GM19239 (cell line): ENCODE measurements around the gene KAT6B.
"Not testable (repeated sequence)": the region's sequence is repeated elsewhere in the genome, so short reads cannot be mapped to it uniquely, and the experiment has no call there.

Experiments
- DNase-seq: peaks from one replicate; pipeline ENCODE4 v3.0.0; 2011; ENCODE audit warnings: low spot score; ENCODE audit not compliant: insufficient read length
- FAIRE-seq: peaks from 2 replicates; lab custom pipeline; 2011; peaks lifted over from hg19 to GRCh38; lab: Jason Lieb, UNC

The KAT6B gene

GRCh38 chr10:74912182-74912581 is 85.8 kb downstream of the KAT6B start:
- no peak for FAIRE-seq
- DNase-seq: no peak

GRCh38 chr10:74912682-74913081 is 86.3 kb downstream of the KAT6B start:
- DNase-seq: no peak
- FAIRE-seq: peak; percentile 72

- FAIRE-seq: peak; percentile 78
- DNase-seq: no peak
Observed at GRCh38 chr10:74913377-74913979, 87.1 kb downstream of the KAT6B start.

- no peak for FAIRE-seq
- DNase-seq: no peak
Observed at GRCh38 chr10:74916283-74916682, 89.9 kb downstream of the KAT6B start.

- DNase-seq: no peak
- no peak for FAIRE-seq
Observed at GRCh38 chr10:74917481-74918077, 91.2 kb downstream of the KAT6B start.

GRCh38 chr10:74919671-74920070 is 93.3 kb downstream of the KAT6B start:
- FAIRE-seq: no peak
- no peak for DNase-seq

GRCh38 chr10:74921070-74921469 is 94.7 kb downstream of the KAT6B start:
- not testable (repeated sequence) for FAIRE-seq, DNase-seq

GRCh38 chr10:74921744-74922143 is 95.3 kb downstream of the KAT6B start:
- DNase-seq (no peak), FAIRE-seq (no peak)

- DNase-seq: no peak
- FAIRE-seq: no peak
Observed at GRCh38 chr10:74922921-74923320, 96.5 kb downstream of the KAT6B start.

- DNase-seq (no peak), FAIRE-seq (no peak)
Observed at GRCh38 chr10:74923556-74923955, 97.2 kb downstream of the KAT6B start.

- DNase-seq: no peak
- FAIRE-seq: no peak
Observed at GRCh38 chr10:74924251-74924963, 98.0 kb downstream of the KAT6B start.

GRCh38 chr10:74925291-74925690 is 98.9 kb downstream of the KAT6B start:
- FAIRE-seq: no peak

GRCh38 chr10:74925708-74926107 is 99.3 kb downstream of the KAT6B start:
- DNase-seq (no peak), FAIRE-seq (no peak)

More at GRCh38 chr10:74925291-74925690, 98.9 kb downstream of the KAT6B start:
- DNase-seq: no peak

- DNase-seq (no peak), FAIRE-seq (no peak)
Observed at GRCh38 chr10:74926791-74927585, 100.6 kb downstream of the KAT6B start.

GRCh38 chr10:74927701-74928100 is 101.3 kb downstream of the KAT6B start:
- DNase-seq (no peak), FAIRE-seq (no peak)

GRCh38 chr10:74928742-74929191 is 102.4 kb downstream of the KAT6B start:
- no peak for FAIRE-seq

GRCh38 chr10:74929197-74929596 is 102.8 kb downstream of the KAT6B start:
- no peak for DNase-seq
- no peak for FAIRE-seq

More at GRCh38 chr10:74928742-74929191, 102.4 kb downstream of the KAT6B start:
- DNase-seq: no peak

GRCh38 chr10:74930965-74931364 is 104.6 kb downstream of the KAT6B start:
- FAIRE-seq (no peak), DNase-seq (no peak)

GRCh38 chr10:74932648-74933047 is 106.2 kb downstream of the KAT6B start:
- FAIRE-seq (no peak), DNase-seq (no peak)

GRCh38 chr10:74934100-74934812 is 107.9 kb downstream of the KAT6B start:
- DNase-seq (no peak), FAIRE-seq (peak; percentile 89)
